Measurements from ENCODE around the gene ACAP2.
"Not testable (repeated sequence)": the region's sequence is repeated elsewhere in the genome, so short reads cannot be mapped to it uniquely, and the experiment has no call there.

The ACAP2 gene

DNA sequence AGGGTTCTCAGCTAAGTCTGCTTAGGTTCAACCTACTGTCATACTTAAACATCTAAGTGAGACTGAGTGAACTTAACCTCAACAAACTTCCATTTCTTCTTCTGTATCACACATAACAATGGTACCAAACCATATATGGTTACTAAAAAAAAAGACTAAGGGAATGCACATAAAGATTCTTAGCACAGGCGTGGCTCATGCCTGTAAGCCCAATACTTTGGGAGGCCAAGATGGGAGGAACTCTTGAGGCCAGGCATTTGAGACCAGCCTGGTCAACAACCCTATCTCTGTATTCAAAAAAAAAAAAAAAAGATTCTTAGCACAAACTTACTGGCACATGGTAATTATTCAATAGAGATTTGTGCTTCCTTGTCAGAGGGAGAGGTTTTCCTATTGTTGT, 57.9 kb downstream of the ACAP2 start:
- Histone ChIP-seq H3K27ac (ENCODE audit: poor library complexity, severe bottlenecking) (no peak overlapping the region), H3K4me3 (ENCODE audit: severe bottlenecking) (no peak overlapping the region), H3K9me3 (ENCODE audit: severe bottlenecking) (no peaks in the 10 kb centered on the region), H3K27me3 (ENCODE audit: insufficient read depth, poor library complexity, severe bottlenecking) (no peaks in the 10 kb centered on the region), H3K36me3 (ENCODE audit: low read depth) (peaks cover 9% of the 10 kb centered on the region), H3K4me1 (ENCODE audit: insufficient read depth, poor library complexity, severe bottlenecking) (peaks cover 4% of the 10 kb centered on the region)
- TF ChIP-seq, protein P1, sequence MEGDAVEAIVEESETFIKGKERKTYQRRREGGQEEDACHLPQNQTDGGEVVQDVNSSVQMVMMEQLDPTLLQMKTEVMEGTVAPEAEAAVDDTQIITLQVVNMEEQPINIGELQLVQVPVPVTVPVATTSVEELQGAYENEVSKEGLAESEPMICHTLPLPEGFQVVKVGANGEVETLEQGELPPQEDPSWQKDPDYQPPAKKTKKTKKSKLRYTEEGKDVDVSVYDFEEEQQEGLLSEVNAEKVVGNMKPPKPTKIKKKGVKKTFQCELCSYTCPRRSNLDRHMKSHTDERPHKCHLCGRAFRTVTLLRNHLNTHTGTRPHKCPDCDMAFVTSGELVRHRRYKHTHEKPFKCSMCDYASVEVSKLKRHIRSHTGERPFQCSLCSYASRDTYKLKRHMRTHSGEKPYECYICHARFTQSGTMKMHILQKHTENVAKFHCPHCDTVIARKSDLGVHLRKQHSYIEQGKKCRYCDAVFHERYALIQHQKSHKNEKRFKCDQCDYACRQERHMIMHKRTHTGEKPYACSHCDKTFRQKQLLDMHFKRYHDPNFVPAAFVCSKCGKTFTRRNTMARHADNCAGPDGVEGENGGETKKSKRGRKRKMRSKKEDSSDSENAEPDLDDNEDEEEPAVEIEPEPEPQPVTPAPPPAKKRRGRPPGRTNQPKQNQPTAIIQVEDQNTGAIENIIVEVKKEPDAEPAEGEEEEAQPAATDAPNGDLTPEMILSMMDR (IDR thresholded peaks at IDR 0.05; ENCODE audit: poor library complexity, severe bottlenecking) = no peak
- ATAC-seq (ENCODE audit: low read depth) = no peak; the same call in 2 of the 3 replicates
- DNase-seq (ENCODE audit: low spot score) = no peak

DNA sequence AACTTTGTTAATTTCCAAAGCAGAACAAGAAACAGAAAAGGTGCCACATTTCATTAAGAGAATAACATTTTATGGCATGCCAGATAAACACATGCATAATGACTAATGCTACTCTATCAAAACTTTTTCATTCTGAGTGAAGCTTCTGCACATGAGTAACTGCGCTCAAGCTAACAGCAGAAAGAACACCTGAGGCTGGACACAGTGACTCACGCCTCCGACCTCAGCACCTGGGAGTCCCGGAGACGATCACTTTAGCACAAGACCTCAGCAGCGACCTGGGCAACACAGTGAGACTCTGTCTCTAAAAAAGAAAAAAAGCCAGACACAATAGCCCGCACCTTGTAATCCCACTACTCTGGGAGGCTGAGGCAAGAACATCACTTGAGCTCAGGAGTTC, 70.6 kb downstream of the ACAP2 start:
- peak; percentile 99 for ATAC-seq (ENCODE audit: low read depth)
- H3K36me3 ChIP-seq (ENCODE audit: low read depth) = peaks cover 12% of the 10 kb centered on the region
- no peaks in the 10 kb centered on the region for H3K9me3 ChIP-seq (ENCODE audit: severe bottlenecking)
- peaks cover 8% of the 10 kb centered on the region for H3K4me1 ChIP-seq (ENCODE audit: insufficient read depth, poor library complexity, severe bottlenecking)
- peak; percentile 66 for DNase-seq (ENCODE audit: low spot score)
- H3K27ac ChIP-seq (ENCODE audit: poor library complexity, severe bottlenecking) = no peak overlapping the region
- TF ChIP-seq, protein P1 (IDR thresholded peaks at IDR 0.05; ENCODE audit: poor library complexity, severe bottlenecking) = no peak
- H3K4me3 ChIP-seq (ENCODE audit: severe bottlenecking) = no peak overlapping the region
- H3K27me3 ChIP-seq (ENCODE audit: insufficient read depth, poor library complexity, severe bottlenecking) = no peaks in the 10 kb centered on the region

- DNase-seq (ENCODE audit: low spot score) (no peak), ATAC-seq (ENCODE audit: low read depth) (no peak)
- Histone ChIP-seq H3K27ac (ENCODE audit: poor library complexity, severe bottlenecking) (no peak overlapping the region), H3K4me1 (ENCODE audit: insufficient read depth, poor library complexity, severe bottlenecking) (no peaks in the 10 kb centered on the region), H3K27me3 (ENCODE audit: insufficient read depth, poor library complexity, severe bottlenecking) (no peaks in the 10 kb centered on the region), H3K9me3 (ENCODE audit: severe bottlenecking) (no peaks in the 10 kb centered on the region), H3K4me3 (ENCODE audit: severe bottlenecking) (no peak overlapping the region), H3K36me3 (ENCODE audit: low read depth) (peaks cover 12% of the 10 kb centered on the region)
- TF ChIP-seq, protein P1 (IDR thresholded peaks at IDR 0.05; ENCODE audit: poor library complexity, severe bottlenecking) = no peak
Measured at GRCh38 chr3:195366200-195366925, 76.5 kb downstream of the ACAP2 start.

GRCh38 chr3:195365371-195365770, 77.4 kb downstream of the ACAP2 start:
- H3K27ac ChIP-seq (ENCODE audit: poor library complexity, severe bottlenecking) = no peak overlapping the region
- H3K27me3 ChIP-seq (ENCODE audit: insufficient read depth, poor library complexity, severe bottlenecking) = no peaks in the 10 kb centered on the region
- no peak for ATAC-seq (ENCODE audit: low read depth)
- no peaks in the 10 kb centered on the region for H3K9me3 ChIP-seq (ENCODE audit: severe bottlenecking)
- TF ChIP-seq, protein P1 (IDR thresholded peaks at IDR 0.05; ENCODE audit: poor library complexity, severe bottlenecking) = no peak
- H3K4me1 ChIP-seq (ENCODE audit: insufficient read depth, poor library complexity, severe bottlenecking) = no peaks in the 10 kb centered on the region
- DNase-seq (ENCODE audit: low spot score) = no peak
- H3K4me3 ChIP-seq (ENCODE audit: severe bottlenecking) = no peak overlapping the region
- peaks cover 11% of the 10 kb centered on the region for H3K36me3 ChIP-seq (ENCODE audit: low read depth)

DNA sequence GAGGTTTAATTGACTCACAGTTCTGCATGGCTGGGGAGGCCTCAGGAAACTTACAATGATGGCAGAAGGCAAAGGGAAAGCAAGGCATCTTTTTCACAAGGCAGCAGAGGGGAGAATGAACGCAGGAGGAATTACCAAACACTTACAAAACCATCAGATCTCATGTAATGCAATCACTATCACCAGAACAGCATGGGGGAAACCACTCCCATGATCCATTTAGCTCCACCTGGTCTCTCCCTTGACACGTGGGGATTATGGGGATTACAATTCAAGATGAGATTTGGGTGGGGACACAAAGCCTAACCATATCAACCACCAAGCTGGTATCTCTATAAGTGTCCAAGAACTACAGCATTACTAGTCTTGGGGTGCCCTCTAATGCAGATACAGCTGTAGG, 85.0 kb downstream of the ACAP2 start:
- H3K4me3 ChIP-seq (ENCODE audit: severe bottlenecking); H3K9me3 ChIP-seq (ENCODE audit: severe bottlenecking); H3K4me1 ChIP-seq (ENCODE audit: insufficient read depth, poor library complexity, severe bottlenecking); H3K36me3 ChIP-seq (ENCODE audit: low read depth); H3K27ac ChIP-seq (ENCODE audit: poor library complexity, severe bottlenecking); DNase-seq (ENCODE audit: low spot score); H3K27me3 ChIP-seq (ENCODE audit: insufficient read depth, poor library complexity, severe bottlenecking); ATAC-seq (ENCODE audit: low read depth): not testable (repeated sequence)

Data from RWPE2 (cell line).